K562 (cell line): Measurements from ENCODE around the gene CASKIN1. TPM values are rescaled to one million over a fixed set of nuclear protein-coding genes. Genes with fewer than 3 reads are reported as not detected.
A peak's percentile ranks its signal among the peaks of the same experiment; 100 is the strongest.

Experiments used
- ATAC-seq: fragments of 200-7000 bp; cut with Tn5 transposase; 3 replicates; pipeline ENCODE4 v1.9.1; 2020; ENCODE audit warnings: moderate library complexity
- BruUV-seq: library from RNA; stranded (reverse); fragments of 400-500 nt; replicated peaks from 2 replicates; lab custom pipeline; 2021; lab: Mats Ljungman, UMichigan
- CTCF ChIA-PET: fragments of 300-600 bp; formaldehyde crosslinking; extraction: SDS; loops from one replicate; lab custom pipeline; 2021; ENCODE audit warnings: low intra/inter-chr PET ratio; lab: Yijun Ruan, JAX
- POLR2A ChIA-PET: fragments of 300-600, 350-650 bp; sonication (Branson Sonifier 250); formaldehyde crosslinking; extraction: SDS; loops from one replicate; lab custom pipeline; 2021; ENCODE audit warnings: antibody characterized with exemption, inconsistent platforms; lab: Yijun Ruan, JAX
- DNase-seq, 4 experiments: peaks; one replicate each; pipeline versions ENCODE4 v3.0.0 to v3.0.0-alpha.2; 2011 to 2018; ENCODE audit warnings: low spot score in 3 of 4, mixed read lengths in 3 of 4; ENCODE audit errors: extremely low read depth in 1 of 4
- FAIRE-seq: peaks from 2 replicates; lab custom pipeline; 2011; peaks lifted over from hg19 to GRCh38; lab: Jason Lieb, UNC
- H2AFZ ChIP-seq: 2 replicates; pipeline ENCODE4 v1.6.0; 2011; ENCODE audit warnings: low read depth, low read length, control low read depth, inconsistent platforms
- H3K27ac ChIP-seq: fragments of 200-600 bp; 3 replicates; pipeline ENCODE4 v1.8.0; 2011; ENCODE audit warnings: low read depth, mild to moderate bottlenecking, control low read depth, inconsistent platforms, low read length, moderate library complexity, mixed read lengths; ENCODE audit errors: extremely low read depth
- H3K27me3 ChIP-seq, 2 experiments: fragments of 300-600 bp in 1 of 2; 2 replicates in 1 of 2; 3 replicates in 1 of 2; pipeline versions ENCODE4 v1.6.0 to v1.8.0; 2011; ENCODE audit warnings: inconsistent platforms in 2 of 2, low read length in 2 of 2, mild to moderate bottlenecking in 1 of 2, mixed read lengths in 1 of 2, moderate library complexity in 1 of 2; ENCODE audit not compliant: control insufficient read depth in 2 of 2, insufficient read depth in 2 of 2
- H3K36me3 ChIP-seq: fragments of 300-600 bp; 3 replicates; pipeline ENCODE4 v1.8.0; 2011; ENCODE audit warnings: mild to moderate bottlenecking, low read length, inconsistent platforms; ENCODE audit not compliant: control insufficient read depth, insufficient read depth
- H3K4me1 ChIP-seq, 2 experiments: fragments of 200-600 bp in 1 of 2; replicated peaks in 1 of 2; 2 replicates in 1 of 2; 3 replicates in 1 of 2; pipeline versions ENCODE4 v1.5.1 to v1.8.0; 2011; ENCODE audit warnings: inconsistent platforms in 2 of 2, low read length in 2 of 2, mild to moderate bottlenecking in 1 of 2, mixed read lengths in 1 of 2, moderate library complexity in 1 of 2; ENCODE audit not compliant: control insufficient read depth in 2 of 2, insufficient read depth in 2 of 2
- H3K4me2 ChIP-seq: 2 replicates; pipeline ENCODE4 v1.6.1; 2011; ENCODE audit warnings: low read length, control low read depth, inconsistent platforms, mixed read lengths; ENCODE audit not compliant: insufficient read depth
- H3K4me3 ChIP-seq: fragments of 200-600 bp; sonication (generic), shearing (Covaris generic); 2 replicates; pipeline ENCODE4 v1.5.1; 2016; ENCODE audit warnings: control low read depth, inconsistent platforms
- H3K79me2 ChIP-seq: fragments of 200-600 bp; 3 replicates; pipeline ENCODE4 v1.8.0; 2011; ENCODE audit warnings: low read length, inconsistent platforms; ENCODE audit not compliant: control insufficient read depth, insufficient read depth
- H3K9ac ChIP-seq, 2 experiments: 2 replicates each; pipeline versions ENCODE4 v1.6.0 to v1.6.1; 2011; ENCODE audit warnings: low read depth in 2 of 2, low read length in 2 of 2, control low read depth in 1 of 2, inconsistent platforms in 1 of 2, mild to moderate bottlenecking in 1 of 2, mixed read lengths in 1 of 2; ENCODE audit not compliant: insufficient read depth in 1 of 2
- H3K9me1 ChIP-seq: one replicate; pipeline ENCODE4 v1.6.0; 2011; ENCODE audit warnings: inconsistent platforms, mild to moderate bottlenecking, low read length, moderate library complexity; ENCODE audit not compliant: control insufficient read depth, insufficient read depth
- H3K9me3 ChIP-seq: replicated peaks from 2 replicates; pipeline ENCODE4 v1.5.1; 2011; ENCODE audit warnings: low read depth, low read length, inconsistent platforms; ENCODE audit not compliant: control insufficient read depth, insufficient read depth
- H4K20me1 ChIP-seq: replicated peaks from 2 replicates; pipeline ENCODE4 v1.6.1; 2011; ENCODE audit warnings: low read length, inconsistent platforms, mixed read lengths; ENCODE audit not compliant: control insufficient read depth, insufficient read depth
- CEBPG ChIP-seq, 3 experiments: fragments of 200-800 bp in 1 of 3; sonication (Bioruptor generic) in 1 of 3; sonication (generic) in 1 of 3; formaldehyde crosslinking in 1 of 3; IDR thresholded peaks in 2 of 3; conservative IDR thresholded peaks in 1 of 3; 2 replicates each; pipeline versions ENCODE4 v1.6.1 to v1.8.0; 2016 to 2022; ENCODE audit warnings: missing compliant biosample characterization in 2 of 3, missing genetic modification characterization in 2 of 3, mild to moderate bottlenecking in 1 of 3, missing genetic modification reagents in 1 of 3
- DDX20 ChIP-seq: fragments of 450-650 bp; IDR thresholded peaks from 2 replicates; pipeline ENCODE4 v1.6.1; 2016; ENCODE audit warnings: missing genetic modification characterization, low read depth, mild to moderate bottlenecking, missing compliant biosample characterization, moderate library complexity
- E4F1 ChIP-seq: fragments of 250-450 bp; sonication (Bioruptor Pico); IDR thresholded peaks from 2 replicates; pipeline ENCODE4 v1.5.0; 2021; ENCODE audit warnings: mild to moderate bottlenecking, borderline replicate concordance
- ELF1 ChIP-seq: fragments of 200-800 bp; sonication (Bioruptor generic); IDR thresholded peaks from 2 replicates; pipeline ENCODE4 v1.6.1; 2016; ENCODE audit warnings: missing genetic modification characterization, missing compliant biosample characterization
- ERF ChIP-seq: fragments of 450-650 bp; formaldehyde crosslinking; IDR thresholded peaks from 2 replicates; pipeline ENCODE4 v1.4.0; 2020; ENCODE audit warnings: mild to moderate bottlenecking, mixed read lengths
- HDAC2 ChIP-seq: fragments of 450-650 bp; IDR thresholded peaks from 2 replicates; pipeline ENCODE4 v1.6.1; 2016; ENCODE audit warnings: mild to moderate bottlenecking
- JUND ChIP-seq, 2 experiments: IDR thresholded peaks; 2 replicates in 1 of 2; 3 replicates in 1 of 2; pipeline ENCODE4 v1.6.1; 2011; ENCODE audit warnings: borderline replicate concordance in 2 of 2, low read depth in 2 of 2, low read length in 2 of 2, improper control_type of control experiment in 1 of 2, missing biosample characterization in 1 of 2, missing genetic modification characterization in 1 of 2, missing genetic modification reagents in 1 of 2
- MTA1 ChIP-seq: fragments of 450-650 bp; IDR thresholded peaks from 2 replicates; pipeline ENCODE4 v1.6.1; 2017; ENCODE audit warnings: borderline replicate concordance
- PCBP2 ChIP-seq: fragments of 200-400 bp; formaldehyde crosslinking; IDR thresholded peaks from 2 replicates; pipeline ENCODE4 v1.6.1; 2018; ENCODE audit warnings: low read length, low read depth, mild to moderate bottlenecking, moderate library complexity; ENCODE audit not compliant: poor library complexity, severe bottlenecking
- PHTF2 ChIP-seq: fragments of 250-450 bp; sonication (Bioruptor Pico); IDR thresholded peaks from 2 replicates; pipeline ENCODE4 v1.5.0; 2021; ENCODE audit warnings: mild to moderate bottlenecking
- POLR2G ChIP-seq: fragments of 200-400 bp; formaldehyde crosslinking; IDR thresholded peaks from 2 replicates; pipeline ENCODE4 v1.6.1; 2017; ENCODE audit warnings: low read depth, mild to moderate bottlenecking, antibody characterized with exemption, low read length, moderate library complexity
- RBFOX2 ChIP-seq: fragments of 200-400 bp; formaldehyde crosslinking; IDR thresholded peaks from 2 replicates; pipeline ENCODE4 v1.6.1; 2017; ENCODE audit warnings: low read depth, mild to moderate bottlenecking, low read length, moderate library complexity
- SFPQ ChIP-seq: fragments of 200-400 bp; formaldehyde crosslinking; IDR thresholded peaks from 2 replicates; pipeline ENCODE4 v1.6.1; 2017; ENCODE audit warnings: mild to moderate bottlenecking, low read depth, low read length, moderate library complexity
- SNAPC5 ChIP-seq: fragments of 250-450 bp; sonication (Bioruptor Pico); IDR thresholded peaks from 2 replicates; pipeline ENCODE4 v1.8.0; 2021; ENCODE audit warnings: moderate library complexity, mild to moderate bottlenecking, inconsistent platforms
- ZNF778 ChIP-seq: fragments of 450-650 bp; formaldehyde crosslinking; IDR thresholded peaks from 2 replicates; pipeline ENCODE4 v1.4.0; 2020; ENCODE audit warnings: mild to moderate bottlenecking, moderate library complexity
- WGBS: fragments of 100-300 bp; shearing (Covaris generic); methylation state at CpG from one replicate; pipeline ENCODE4 v1.1.6; 2016; ENCODE audit warnings: low coverage, mixed read lengths; ENCODE audit not compliant: insufficient coverage; ENCODE audit errors: missing lambda C conversion rate; 5-methylcytosine and 5-hydroxymethylcytosine counted together
- in situ Hi-C: fragments of 300-500 bp; cut with MboI; formaldehyde crosslinking; loops from 4 replicates; pipeline ENCODE4 v1.15.0; 2018; ENCODE audit warnings: inconsistent platforms, mixed read lengths
- intact Hi-C: fragments of 100-400 bp; cut with micrococcal nuclease; formaldehyde crosslinking; loops from 2 replicates; pipeline ENCODE4 v1.14.2; 2022
- polyA plus RNA-seq, 8 experiments: library from polyadenylated mRNA; depleted of rRNA in 4 of 8; stranded (reverse) in 5 of 8; unstranded in 3 of 8; fragments of >200 nt; fragmentation: Nextera tagmentation in 2 of 8; fragmentation: Illumina TruSeq in 1 of 8; extraction: Ambion mirVana in 2 of 8; extraction: Trizol in 1 of 8; gene quantifications; 2 replicates each; pipeline versions ENCODE4 v1.2.1 to v1.2.3, GENCODE V29; 2011 to 2014; ENCODE audit warnings: inconsistent platforms in 1 of 8, missing spikeins in 1 of 8
- total RNA-seq, 7 experiments: library from RNA; depleted of rRNA in 6 of 7; stranded (reverse); fragments of >200 nt in 6 of 7; fragmentation: Illumina TruSeq in 2 of 7; extraction: Trizol in 2 of 7; gene quantifications; 2 replicates each; pipeline versions ENCODE4 v1.2.1 to v1.2.3, GENCODE V29; 2011 to 2021; ENCODE audit warnings: low replicate concordance in 1 of 7

CASKIN1 gene
- total and polyA plus RNA-seq, 9 of the 15 experiments (the other 6 are each of a cell fraction or from before 2014, with no cell fraction given): 0.15 to 4.5 (median 1.5) TPM; not detected in 2

GRCh38 chr16:2177101-2177500 lies 19.3 kb downstream of the CASKIN1 start:
- Histone ChIP-seq H3K9me3 (no peaks in the 10 kb centered on the region), H4K20me1 (no peaks in the 10 kb centered on the region; the same call in 1 of the 2 replicates), H3K9me1 (no peaks in the 10 kb centered on the region), H2AFZ (no peak overlapping the region), H3K4me3 (no peak overlapping the region), H3K27me3 (no peaks in the 10 kb centered on the region), H3K36me3 (peaks cover 51% of the 10 kb centered on the region; the same call in 1 of the 3 replicates), H3K4me2 (no peak overlapping the region), H3K79me2 (no peaks in the 10 kb centered on the region), H3K4me1 (peaks cover 2 to 75% of the 10 kb centered on the region in 2 experiments; a peak in 3 of 5 replicates), H3K9ac (no peak overlapping the region; a peak in 1 of 4 replicates), H3K27ac (no peak overlapping the region)
- no peak for TF ChIP-seq HDAC2
- TF ChIP-seq ELF1 (tag): no peak
- TF ChIP-seq JUND (IDR thresholded peaks at IDR 0.05; ENCODE audit: borderline replicate concordance, low read depth, low read length): no peak
- TF ChIP-seq JUND (tag; IDR thresholded peaks at IDR 0.05; ENCODE audit: borderline replicate concordance, low read depth, low read length): no peak
- TF ChIP-seq RBFOX2: peak; percentile 4; the same call in 1 of the 2 replicates
- no peak for TF ChIP-seq ZNF778 (CRISPR knock-in tag)
- no peak for TF ChIP-seq PCBP2
- no peak for TF ChIP-seq MTA1
- peak; percentile 61 for TF ChIP-seq POLR2G
- TF ChIP-seq PHTF2: no peak
- TF ChIP-seq ERF (CRISPR knock-in tag): no peak
- no peak for TF ChIP-seq DDX20 (tag)
- TF ChIP-seq SNAPC5 (CRISPR knock-in tag): no peak
- TF ChIP-seq SFPQ: no peak
- no peak for TF ChIP-seq E4F1 (CRISPR knock-in tag)
- no peak for TF ChIP-seq CEBPG (CRISPR knock-in tag; IDR thresholded peaks at IDR 0.05)
- no peak for TF ChIP-seq CEBPG (tag; conservative IDR thresholded peaks at IDR 0.05 in 1 of 2, IDR thresholded peaks at IDR 0.05 in 1 of 2)
- no peak for ATAC-seq
- FAIRE-seq: no peak
- in situ Hi-C loops: no loop called here
- ChIA-PET POLR2A (interaction anchor here (0.6 to 1.1 kb wide), 3 partner anchors 9 to 22 kb away, joined by 3 to 7 read pairs (median 5); partner anchors contain the start of gene TRAF7), CTCF (no interaction called here)
- WGBS: 84% methylated on average over 13 of the region's 18 CpGs
- intact Hi-C loops: no loop called here
- no TSS peak for BruUV-seq
- no peak for DNase-seq
